Measurements from ENCODE around the gene HDLBP.

HDLBP gene

GRCh38 chr2:241204490-241204889, 111.0 kb downstream of the HDLBP start:
- DNase-seq (ENCODE audit: low spot score) (no peak), ATAC-seq (ENCODE audit: low read depth) (no peak)
- Histone ChIP-seq H3K4me1 (ENCODE audit: insufficient read depth, poor library complexity, severe bottlenecking) (no peaks in the 10 kb centered on the region), H3K27me3 (ENCODE audit: insufficient read depth, poor library complexity, severe bottlenecking) (no peaks in the 10 kb centered on the region), H3K27ac (ENCODE audit: poor library complexity, severe bottlenecking) (no peak overlapping the region), H3K9me3 (ENCODE audit: severe bottlenecking) (no peaks in the 10 kb centered on the region), H3K36me3 (ENCODE audit: low read depth) (no peaks in the 10 kb centered on the region), H3K4me3 (ENCODE audit: severe bottlenecking) (no peak overlapping the region)
- no peak for TF ChIP-seq CTCF (IDR thresholded peaks at IDR 0.05; ENCODE audit: poor library complexity, severe bottlenecking)

GRCh38 chr2:241204010-241204384, 111.5 kb downstream of the HDLBP start:
- TF ChIP-seq CTCF (IDR thresholded peaks at IDR 0.05; ENCODE audit: poor library complexity, severe bottlenecking) = no peak

GRCh38 chr2:241203218-241204009, 112.1 kb downstream of the HDLBP start:
- ATAC-seq (ENCODE audit: low read depth) (no peak), DNase-seq (ENCODE audit: low spot score) (no peak)
- no peak for TF ChIP-seq CTCF (IDR thresholded peaks at IDR 0.05; ENCODE audit: poor library complexity, severe bottlenecking)
- no peaks in the 10 kb centered on the region for H3K4me1 ChIP-seq (ENCODE audit: insufficient read depth, poor library complexity, severe bottlenecking)
- H3K9me3 ChIP-seq (ENCODE audit: severe bottlenecking) = no peaks in the 10 kb centered on the region
- H3K27ac ChIP-seq (ENCODE audit: poor library complexity, severe bottlenecking) = no peak overlapping the region
- H3K36me3 ChIP-seq (ENCODE audit: low read depth) = no peaks in the 10 kb centered on the region
- H3K27me3 ChIP-seq (ENCODE audit: insufficient read depth, poor library complexity, severe bottlenecking) = no peaks in the 10 kb centered on the region
- no peak overlapping the region for H3K4me3 ChIP-seq (ENCODE audit: severe bottlenecking)

More at GRCh38 chr2:241204010-241204384, 111.5 kb downstream of the HDLBP start:
- Histone ChIP-seq H3K4me1 (ENCODE audit: insufficient read depth, poor library complexity, severe bottlenecking) (no peaks in the 10 kb centered on the region), H3K4me3 (ENCODE audit: severe bottlenecking) (no peak overlapping the region), H3K27me3 (ENCODE audit: insufficient read depth, poor library complexity, severe bottlenecking) (no peaks in the 10 kb centered on the region), H3K9me3 (ENCODE audit: severe bottlenecking) (no peaks in the 10 kb centered on the region), H3K36me3 (ENCODE audit: low read depth) (no peaks in the 10 kb centered on the region), H3K27ac (ENCODE audit: poor library complexity, severe bottlenecking) (no peak overlapping the region)
- ATAC-seq (ENCODE audit: low read depth) = no peak
- DNase-seq (ENCODE audit: low spot score) = no peak

GRCh38 chr2:241202681-241203080, 112.8 kb downstream of the HDLBP start:
- no peak overlapping the region for H3K27ac ChIP-seq (ENCODE audit: poor library complexity, severe bottlenecking)

More at GRCh38 chr2:241202681-241203080, 112.8 kb downstream of the HDLBP start:
- DNase-seq (ENCODE audit: low spot score) = no peak
- TF ChIP-seq CTCF (IDR thresholded peaks at IDR 0.05; ENCODE audit: poor library complexity, severe bottlenecking) = no peak
- Histone ChIP-seq H3K4me3 (ENCODE audit: severe bottlenecking) (no peak overlapping the region), H3K27me3 (ENCODE audit: insufficient read depth, poor library complexity, severe bottlenecking) (no peaks in the 10 kb centered on the region), H3K9me3 (ENCODE audit: severe bottlenecking) (no peaks in the 10 kb centered on the region), H3K4me1 (ENCODE audit: insufficient read depth, poor library complexity, severe bottlenecking) (no peaks in the 10 kb centered on the region), H3K36me3 (ENCODE audit: low read depth) (no peaks in the 10 kb centered on the region)
- ATAC-seq (ENCODE audit: low read depth) = no peak

Data from RWPE2 (cell line).